Measurements from ENCODE around the gene RARRES2.

DNA sequence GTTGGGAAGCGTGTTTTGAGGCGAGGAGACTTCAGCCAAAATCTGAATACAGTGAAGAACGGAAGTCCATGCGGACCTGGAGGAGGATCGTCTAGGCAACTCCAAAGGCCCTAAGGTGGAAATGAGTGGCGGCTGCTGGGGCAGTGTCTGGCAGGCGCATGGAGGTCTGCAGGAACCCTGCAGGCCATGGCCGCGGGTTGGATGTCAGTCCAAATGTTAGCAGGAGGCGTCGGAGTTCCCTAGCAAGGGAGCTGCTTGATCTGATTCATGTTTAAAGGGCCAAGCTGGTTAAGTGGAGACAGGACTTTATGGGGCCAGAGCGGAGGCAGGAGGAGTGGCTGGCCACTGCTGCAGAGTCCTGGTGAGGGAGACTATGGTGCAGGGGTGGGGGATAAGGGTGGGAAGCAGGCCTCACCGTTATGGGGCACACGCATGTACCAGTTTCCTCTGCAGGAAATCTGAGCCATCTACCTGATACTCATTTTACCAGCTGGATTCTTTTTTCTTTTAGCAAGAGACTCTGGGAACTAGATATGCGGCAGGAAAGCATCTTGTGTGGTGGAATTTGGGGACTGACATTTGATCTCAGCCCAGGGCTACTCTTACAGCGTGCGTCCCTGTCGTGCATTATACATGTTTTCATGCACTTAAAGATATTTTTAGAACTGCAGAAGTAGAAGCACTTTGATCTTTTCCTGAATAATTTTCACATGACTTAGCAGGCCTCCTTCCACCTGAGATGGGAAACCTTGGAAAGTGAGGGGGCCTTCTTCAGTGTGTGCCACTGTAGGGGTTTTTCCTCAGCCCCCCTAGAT is 20.6 kb upstream of the RARRES2 start:
- TF ChIP-seq, protein P1, sequence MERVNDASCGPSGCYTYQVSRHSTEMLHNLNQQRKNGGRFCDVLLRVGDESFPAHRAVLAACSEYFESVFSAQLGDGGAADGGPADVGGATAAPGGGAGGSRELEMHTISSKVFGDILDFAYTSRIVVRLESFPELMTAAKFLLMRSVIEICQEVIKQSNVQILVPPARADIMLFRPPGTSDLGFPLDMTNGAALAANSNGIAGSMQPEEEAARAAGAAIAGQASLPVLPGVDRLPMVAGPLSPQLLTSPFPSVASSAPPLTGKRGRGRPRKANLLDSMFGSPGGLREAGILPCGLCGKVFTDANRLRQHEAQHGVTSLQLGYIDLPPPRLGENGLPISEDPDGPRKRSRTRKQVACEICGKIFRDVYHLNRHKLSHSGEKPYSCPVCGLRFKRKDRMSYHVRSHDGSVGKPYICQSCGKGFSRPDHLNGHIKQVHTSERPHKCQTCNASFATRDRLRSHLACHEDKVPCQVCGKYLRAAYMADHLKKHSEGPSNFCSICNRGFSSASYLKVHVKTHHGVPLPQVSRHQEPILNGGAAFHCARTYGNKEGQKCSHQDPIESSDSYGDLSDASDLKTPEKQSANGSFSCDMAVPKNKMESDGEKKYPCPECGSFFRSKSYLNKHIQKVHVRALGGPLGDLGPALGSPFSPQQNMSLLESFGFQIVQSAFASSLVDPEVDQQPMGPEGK (CRISPR knock-in tag; IDR thresholded peaks at IDR 0.05; ENCODE audit: borderline replicate concordance) = no peak
- TF ChIP-seq, protein P2, sequence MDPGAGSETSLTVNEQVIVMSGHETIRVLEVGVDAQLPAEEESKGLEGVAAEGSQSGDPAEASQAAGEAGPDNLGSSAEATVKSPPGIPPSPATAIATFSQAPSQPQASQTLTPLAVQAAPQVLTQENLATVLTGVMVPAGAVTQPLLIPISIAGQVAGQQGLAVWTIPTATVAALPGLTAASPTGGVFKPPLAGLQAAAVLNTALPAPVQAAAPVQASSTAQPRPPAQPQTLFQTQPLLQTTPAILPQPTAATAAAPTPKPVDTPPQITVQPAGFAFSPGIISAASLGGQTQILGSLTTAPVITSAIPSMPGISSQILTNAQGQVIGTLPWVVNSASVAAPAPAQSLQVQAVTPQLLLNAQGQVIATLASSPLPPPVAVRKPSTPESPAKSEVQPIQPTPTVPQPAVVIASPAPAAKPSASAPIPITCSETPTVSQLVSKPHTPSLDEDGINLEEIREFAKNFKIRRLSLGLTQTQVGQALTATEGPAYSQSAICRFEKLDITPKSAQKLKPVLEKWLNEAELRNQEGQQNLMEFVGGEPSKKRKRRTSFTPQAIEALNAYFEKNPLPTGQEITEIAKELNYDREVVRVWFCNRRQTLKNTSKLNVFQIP (CRISPR knock-in tag; IDR thresholded peaks at IDR 0.05; ENCODE audit: borderline replicate concordance, low read depth) = no peak
- no peak for TF ChIP-seq ZFP30 (CRISPR knock-in tag; IDR thresholded peaks at IDR 0.05)

All from SK-N-SH treated with all-trans-retinoic acid at 6 μM for 48 hours (cell line).